Measurements from ENCODE around the gene KCNQ5.
"Not testable (repeated sequence)": the region's sequence is repeated elsewhere in the genome, so short reads cannot be mapped to it uniquely, and the experiment has no call there.

Gene KCNQ5

DNA sequence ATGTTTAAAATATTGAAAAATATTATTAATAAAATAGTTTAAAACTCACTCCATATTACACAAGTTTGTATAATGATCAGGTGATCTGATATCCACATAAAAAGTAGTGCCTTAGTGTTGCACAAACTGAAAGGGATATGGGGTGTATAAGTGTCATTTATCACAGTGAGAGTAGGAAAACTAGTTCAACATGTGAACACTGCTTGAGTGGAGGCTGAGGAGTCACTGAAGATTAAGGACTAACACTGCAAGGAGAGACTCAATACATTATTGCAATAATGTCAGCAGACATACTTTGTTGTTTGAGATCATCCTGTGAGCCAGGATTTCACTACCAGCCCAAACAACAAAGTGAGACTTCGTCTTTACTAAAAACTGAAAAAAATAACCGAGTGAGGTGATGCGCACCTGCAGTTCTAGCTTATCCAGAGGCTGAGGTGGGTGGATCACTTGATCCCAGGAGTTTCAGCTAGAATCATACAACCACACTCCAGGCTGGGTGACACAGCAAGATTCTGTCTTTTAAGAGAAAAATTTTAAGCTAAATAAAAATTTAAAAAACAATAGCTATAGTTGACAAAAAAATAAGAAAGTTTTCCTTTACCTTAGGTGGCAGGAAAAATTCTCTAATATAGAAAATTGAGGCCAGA lies 605.9 kb downstream of the KCNQ5 start:
- DNase-seq: no peak

DNA sequence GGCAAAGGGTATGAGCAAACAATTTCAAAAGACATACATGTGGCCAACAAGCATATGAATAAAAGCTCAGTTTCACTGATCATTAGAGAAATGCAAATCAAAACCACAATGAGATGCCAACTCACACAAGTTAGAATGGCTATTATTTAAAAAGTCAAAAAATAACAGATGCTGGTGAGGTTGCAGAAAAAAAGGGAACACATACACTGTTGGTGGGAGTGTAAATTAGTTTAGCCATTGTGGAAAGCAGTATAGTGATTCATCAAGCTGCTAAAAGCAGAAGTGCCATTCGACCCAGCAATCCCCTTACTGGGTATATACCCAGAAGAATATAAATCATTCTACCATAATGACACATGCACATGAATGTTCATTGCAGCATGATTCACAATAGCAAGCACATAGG lies 610.1 kb downstream of the KCNQ5 start:
- no peak for DNase-seq

DNA sequence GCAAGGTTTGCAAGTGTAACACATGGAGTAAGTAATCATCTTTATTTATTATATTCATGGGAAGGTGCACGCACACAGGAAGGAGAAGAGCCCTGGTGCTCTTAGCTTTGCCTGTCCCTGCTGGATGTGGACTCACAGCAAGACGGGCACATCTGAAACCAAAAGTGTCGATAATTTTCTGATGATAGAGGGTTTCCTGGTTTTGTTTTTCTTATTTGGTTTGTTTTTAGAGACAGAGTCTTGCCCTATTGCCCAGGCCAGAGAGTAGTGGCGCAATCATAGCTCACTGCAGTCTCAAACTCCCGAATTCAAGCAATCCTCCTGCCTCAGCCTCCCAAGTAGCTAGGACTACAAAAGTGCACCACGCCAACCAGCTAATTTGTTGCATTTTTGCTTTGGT lies 611.2 kb downstream of the KCNQ5 start:
- DNase-seq: no peak

DNA sequence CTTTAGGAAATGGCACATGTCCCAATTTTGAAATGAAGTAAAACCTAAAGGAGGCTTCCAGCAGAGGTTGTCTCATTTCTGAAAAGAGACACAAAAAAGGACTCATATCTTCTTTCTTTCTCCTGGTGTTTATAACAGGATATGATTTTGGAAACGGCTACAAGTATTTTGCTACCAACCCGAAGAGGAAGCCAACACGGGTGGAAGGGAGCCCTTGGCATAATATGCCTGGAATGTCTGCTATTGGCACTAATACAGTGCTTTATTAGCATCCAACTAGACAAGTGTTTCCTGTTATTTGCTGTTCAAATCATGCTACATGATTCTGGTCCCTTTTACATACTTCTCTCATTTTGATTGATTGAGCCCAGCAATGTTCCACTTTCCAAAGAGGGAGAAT lies 612.1 kb downstream of the KCNQ5 start:
- DNase-seq: not testable (repeated sequence)

DNA sequence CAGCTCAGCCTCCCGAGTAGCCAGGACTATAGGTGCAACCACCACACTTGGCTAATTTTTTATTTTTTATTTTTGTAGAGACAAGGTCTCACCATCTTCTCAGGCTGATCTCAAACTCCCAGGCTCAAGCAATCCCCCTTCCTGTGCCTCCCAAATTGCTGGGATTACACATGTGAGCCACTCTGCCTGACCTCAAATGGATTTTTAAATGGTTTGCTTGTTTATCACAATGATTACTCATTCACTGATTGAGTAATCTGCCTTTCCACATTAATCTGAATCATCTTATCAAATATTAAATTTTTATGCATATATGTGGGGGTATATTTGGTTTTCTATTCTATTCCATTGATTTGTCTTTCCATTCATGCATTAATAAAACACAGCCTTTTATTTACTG lies 612.9 kb downstream of the KCNQ5 start:
- no peak for DNase-seq

DNA sequence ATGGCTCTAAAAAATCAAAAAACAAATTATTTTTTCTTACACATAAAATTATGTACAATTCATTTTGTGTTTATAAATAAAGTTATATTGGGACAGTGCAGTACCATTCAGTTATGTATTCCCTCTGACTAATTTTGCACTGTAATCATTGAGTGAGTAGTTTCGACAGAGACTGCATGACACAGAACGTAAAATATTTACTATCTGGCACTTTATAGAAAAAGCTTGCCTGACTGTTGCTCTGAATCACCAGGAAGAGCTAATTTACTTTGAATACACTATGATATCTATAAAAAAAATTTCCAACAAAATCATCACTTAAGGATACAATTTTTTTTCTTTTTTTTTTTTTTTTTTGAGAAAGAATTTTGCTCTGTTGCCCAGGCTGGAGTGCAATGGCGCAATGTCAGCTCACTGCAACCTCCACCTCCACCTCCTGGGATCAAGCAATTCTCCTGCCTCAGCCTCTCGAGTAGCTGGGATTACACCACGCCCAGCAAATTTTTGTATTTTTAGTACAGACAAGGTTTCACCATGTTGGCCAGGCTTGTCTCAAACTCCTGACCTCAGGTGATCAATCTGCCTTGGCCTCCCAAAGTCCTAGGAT lies 614.4 kb downstream of the KCNQ5 start:
- DNase-seq: no peak

DNA sequence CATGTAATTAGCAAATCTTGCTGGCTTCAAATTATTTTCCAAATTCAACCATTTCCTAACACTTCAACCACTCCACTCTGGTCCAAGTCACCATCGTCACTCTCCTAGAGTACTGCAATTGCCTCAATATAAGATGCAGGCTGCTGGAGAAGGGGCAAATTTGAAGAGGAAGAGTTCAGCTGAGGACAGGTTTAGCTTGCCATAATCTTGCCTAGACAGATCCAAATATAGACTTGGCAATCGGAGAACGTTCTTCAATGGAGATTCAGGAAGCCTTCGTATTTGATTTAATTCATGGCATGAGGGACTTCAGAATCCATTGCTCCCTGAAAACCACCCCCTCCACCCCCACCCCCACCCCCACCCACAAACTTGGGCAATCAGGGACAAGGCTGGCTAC lies 618.9 kb downstream of the KCNQ5 start:
- DNase-seq: no peak

DNA sequence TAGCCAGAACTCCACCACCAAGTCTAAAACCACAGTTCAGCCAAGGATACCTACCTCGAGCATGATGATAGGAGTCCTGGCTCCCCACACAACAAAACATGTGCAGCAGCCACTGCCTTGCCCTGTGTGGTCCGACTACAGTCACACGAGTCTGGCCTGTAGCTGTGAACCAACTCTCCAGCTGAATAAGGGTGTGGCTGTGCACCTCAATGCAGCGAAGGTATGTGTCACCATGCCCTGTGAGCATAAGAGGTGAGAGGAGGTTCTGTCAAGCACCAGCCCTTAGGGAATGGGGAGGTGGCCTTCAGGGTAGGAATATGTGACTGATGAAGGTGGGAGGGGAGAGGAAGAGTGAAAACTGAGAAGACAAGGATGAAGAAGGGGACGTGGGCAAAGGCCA lies 620.1 kb downstream of the KCNQ5 start:
- no peak for DNase-seq
